22Rv1 (cell line): Measurements from ENCODE around the gene MLXIPL.

ENCODE experiments used
- H3K27ac ChIP-seq: fragments of 450-650 bp; 2 replicates; pipeline ENCODE4 v1.5.1; 2017
- CTCF ChIP-seq: fragments of 450-650 bp; IDR thresholded peaks from 2 replicates; pipeline ENCODE4 v1.5.1; 2017; ENCODE audit warnings: mild to moderate bottlenecking
- ZFX ChIP-seq: fragments of 450-650 bp; IDR thresholded peaks from 2 replicates; pipeline ENCODE4 v1.6.1; 2017; ENCODE audit warnings: antibody characterized with exemption, borderline replicate concordance

MLXIPL gene

GRCh38 chr7:73648593-73649332 lies 24.4 kb upstream of the MLXIPL start:
- TF ChIP-seq ZFX (no peak), CTCF (no peak)
- H3K27ac ChIP-seq, result no peak overlapping the region

- TF ChIP-seq CTCF (peak; percentile 75), ZFX (no peak)
- no peak overlapping the region for H3K27ac ChIP-seq
Observed at GRCh38 chr7:73647725-73648592, 23.6 kb upstream of the MLXIPL start.

- no peak overlapping the region for H3K27ac ChIP-seq
- TF ChIP-seq CTCF (no peak), ZFX (no peak)
Observed at GRCh38 chr7:73646785-73647724, 22.7 kb upstream of the MLXIPL start.

GRCh38 chr7:73645643-73646174 lies 21.4 kb upstream of the MLXIPL start:
- TF ChIP-seq CTCF (no peak), ZFX (no peak)

GRCh38 chr7:73644688-73645286 lies 20.5 kb upstream of the MLXIPL start:
- no peak overlapping the region for H3K27ac ChIP-seq
- TF ChIP-seq CTCF (no peak), ZFX (no peak)

More at GRCh38 chr7:73645643-73646174, 21.4 kb upstream of the MLXIPL start:
- H3K27ac ChIP-seq, result no peak overlapping the region

GRCh38 chr7:73642834-73643233 lies 18.5 kb upstream of the MLXIPL start:
- H3K27ac ChIP-seq, result no peak overlapping the region
- TF ChIP-seq ZFX (no peak), CTCF (no peak)
